IMR-90 (cell line): ENCODE results near the gene LAMA2. TPM values are rescaled to one million over a fixed set of nuclear protein-coding genes. Genes with fewer than 3 reads are reported as not detected.

Experiments used
- ATAC-seq: fragments of 200-7000 bp; cut with Tn5 transposase; 2 replicates; pipeline ENCODE4 v1.9.1; 2020; ENCODE audit warnings: low read depth, mild to moderate bottlenecking, moderate library complexity
- BruUV-seq: library from RNA; stranded (reverse); fragments of 400-500 nt; replicated peaks from 2 replicates; lab custom pipeline; 2021; lab: Mats Ljungman, UMichigan
- CTCF ChIA-PET: fragments of 300-600 bp; formaldehyde crosslinking; extraction: SDS; loops from one replicate; lab custom pipeline; 2021; ENCODE audit warnings: antibody characterized with exemption; lab: Yijun Ruan, JAX
- POLR2A ChIA-PET: fragments of 300-600 bp; sonication (Branson Sonifier 250); formaldehyde crosslinking; loops from one replicate; lab custom pipeline; 2022; ENCODE audit warnings: antibody characterized with exemption; ENCODE audit not compliant: unreplicated experiment; lab: Charles Lee
- DNase-seq: peaks from one replicate; pipeline ENCODE4 v3.0.0; 2013
- H2AFZ ChIP-seq: replicated peaks from 2 replicates; pipeline ENCODE3; 2013; ENCODE audit warnings: low read length, mild to moderate bottlenecking; ENCODE audit not compliant: poor library complexity
- H2AK5ac ChIP-seq: 2 replicates; pipeline ENCODE4 v1.6.1; 2013; ENCODE audit warnings: low read depth, low read length, inconsistent platforms
- H2AK9ac ChIP-seq: replicated peaks from 2 replicates; pipeline ENCODE3; 2013; ENCODE audit warnings: mild to moderate bottlenecking, low read depth, low read length, moderate library complexity; ENCODE audit not compliant: poor library complexity
- H2BK120ac ChIP-seq: 2 replicates; pipeline ENCODE4 v1.6.1; 2013; ENCODE audit warnings: low read depth, low read length, inconsistent platforms
- H2BK15ac ChIP-seq: 3 replicates; pipeline ENCODE4 v1.6.1; 2013; ENCODE audit warnings: low read depth, low read length, inconsistent platforms
- H2BK20ac ChIP-seq: 2 replicates; pipeline ENCODE4 v1.6.1; 2013; ENCODE audit warnings: low read depth, mild to moderate bottlenecking, inconsistent platforms, low read length, moderate library complexity
- H2BK5ac ChIP-seq: 2 replicates; pipeline ENCODE4 v1.6.1; 2013; ENCODE audit warnings: mild to moderate bottlenecking, low read depth, low read length, inconsistent platforms; ENCODE audit not compliant: poor library complexity, severe bottlenecking
- H3K14ac ChIP-seq: replicated peaks from 2 replicates; pipeline ENCODE4 v1.6.1; 2013; ENCODE audit warnings: low read depth, low read length, inconsistent platforms
- H3K18ac ChIP-seq: 2 replicates; pipeline ENCODE4 v1.6.1; 2013; ENCODE audit warnings: low read depth, low read length, control low read depth
- H3K23ac ChIP-seq: 2 replicates; pipeline ENCODE4 v1.6.1; 2013; ENCODE audit warnings: low read depth, low read length, inconsistent platforms
- H3K27ac ChIP-seq: 2 replicates; pipeline ENCODE4 v1.5.1; 2013; ENCODE audit warnings: mild to moderate bottlenecking, control low read depth, low read length; ENCODE audit not compliant: insufficient read depth
- H3K27me3 ChIP-seq: 2 replicates; pipeline ENCODE4 v1.6.1; 2013; ENCODE audit warnings: low read length; ENCODE audit not compliant: control insufficient read depth, insufficient read depth
- H3K36me3 ChIP-seq: 2 replicates; pipeline ENCODE4 v1.6.1; 2013; ENCODE audit warnings: low read length, mixed read lengths; ENCODE audit not compliant: control insufficient read depth, insufficient read depth
- H3K4ac ChIP-seq: 2 replicates; pipeline ENCODE4 v1.6.1; 2013; ENCODE audit warnings: low read depth, low read length, inconsistent platforms
- H3K4me1 ChIP-seq: 2 replicates; pipeline ENCODE4 v1.6.1; 2013; ENCODE audit warnings: low read length, mixed read lengths; ENCODE audit not compliant: control insufficient read depth, insufficient read depth
- H3K4me2 ChIP-seq: 2 replicates; pipeline ENCODE4 v1.6.1; 2013; ENCODE audit warnings: low read depth, mild to moderate bottlenecking, control low read depth, low read length, moderate library complexity
- H3K4me3 ChIP-seq: 2 replicates; pipeline ENCODE4 v1.5.1; 2013; ENCODE audit warnings: low read depth, mild to moderate bottlenecking, control low read depth, low read length, moderate library complexity; ENCODE audit not compliant: insufficient read depth
- H3K56ac ChIP-seq: 2 replicates; pipeline ENCODE4 v1.6.1; 2013; ENCODE audit warnings: low read length, inconsistent platforms; ENCODE audit not compliant: insufficient read depth; ENCODE audit errors: extremely low read depth
- H3K79me1 ChIP-seq, 2 experiments: 2 replicates each; pipeline ENCODE4 v1.6.1; 2013; ENCODE audit warnings: low read length in 2 of 2, inconsistent platforms in 1 of 2, low read depth in 1 of 2
- H3K9ac ChIP-seq: 2 replicates; pipeline ENCODE4 v1.6.1; 2013; ENCODE audit warnings: low read depth, low read length, control low read depth
- H3K9me1 ChIP-seq: 2 replicates; pipeline ENCODE4 v1.6.1; 2013; ENCODE audit warnings: low read length, inconsistent platforms; ENCODE audit not compliant: insufficient read depth
- H3K9me3 ChIP-seq: 2 replicates; pipeline ENCODE4 v1.6.1; 2013; ENCODE audit warnings: low read length; ENCODE audit not compliant: control insufficient read depth, insufficient read depth
- H4K20me1 ChIP-seq: 2 replicates; pipeline ENCODE4 v1.6.1; 2013; ENCODE audit warnings: low read length, inconsistent platforms; ENCODE audit not compliant: insufficient read depth
- H4K5ac ChIP-seq: 2 replicates; pipeline ENCODE4 v1.6.1; 2013; ENCODE audit warnings: mild to moderate bottlenecking, low read depth, low read length, control low read depth
- H4K8ac ChIP-seq, 2 experiments: 2 replicates each; pipeline ENCODE4 v1.6.1; 2013; ENCODE audit warnings: low read depth in 2 of 2, low read length in 2 of 2, control low read depth in 1 of 2, inconsistent platforms in 1 of 2
- H4K91ac ChIP-seq: 2 replicates; pipeline ENCODE4 v1.6.1; 2013; ENCODE audit warnings: low read depth, low read length, inconsistent platforms; ENCODE audit not compliant: insufficient read depth
- CHD1 ChIP-seq: IDR thresholded peaks from 2 replicates; pipeline ENCODE4 v1.6.1; 2012; ENCODE audit warnings: low read depth, low read length, improper control_type of control experiment
- FOS ChIP-seq: fragments of 150-350 bp; IDR thresholded peaks from 2 replicates; pipeline ENCODE4 v1.6.1; 2016; ENCODE audit warnings: low read depth, low read length
- MAZ ChIP-seq: IDR thresholded peaks from 2 replicates; pipeline ENCODE4 v1.6.1; 2012; ENCODE audit warnings: low read depth, mild to moderate bottlenecking, low read length, improper control_type of control experiment, moderate library complexity, borderline replicate concordance
- WGBS, 2 experiments: methylation state at CpG; one replicate each; pipeline versions ENCODE4 v1.1.5 to v1.1.7; 2013; ENCODE audit warnings: missing lambda C conversion rate in 2 of 2; ENCODE audit not compliant: insufficient read length in 1 of 2; ENCODE audit errors: extremely low coverage in 2 of 2; 5-methylcytosine and 5-hydroxymethylcytosine counted together
- dilution Hi-C: fragments of 300-500 bp; cut with HindIII; formaldehyde crosslinking; loops from one replicate; pipeline ENCODE4 v1.14.3; 2018; ENCODE audit warnings: low sequenced_read_pairs; ENCODE audit not compliant: unreplicated experiment
- in situ Hi-C: fragments of 300-500 bp; cut with MboI; formaldehyde crosslinking; loops from 3 replicates; pipeline ENCODE4 v1.14.3; 2019; ENCODE audit warnings: low sequenced_read_pairs, inconsistent platforms, mixed read lengths
- intact Hi-C: fragments of 100-400 bp; cut with micrococcal nuclease; formaldehyde crosslinking; loops from 2 replicates; pipeline ENCODE4 v1.10.0; 2022
- polyA plus RNA-seq, 3 experiments: library from polyadenylated mRNA; depleted of rRNA; stranded (reverse); fragments of >200 nt; gene quantifications; 2 replicates each; pipeline ENCODE4 v1.2.3, GENCODE V29; 2012; ENCODE audit warnings: low replicate concordance in 1 of 3
- total RNA-seq: library from RNA; depleted of rRNA; stranded (reverse); fragments of >200 nt; gene quantifications from 2 replicates; pipeline ENCODE4 v1.2.3, GENCODE V29; 2012
- TF ChIP-seq, protein P1 (sequence below): fragments of 150-350 bp; IDR thresholded peaks from 2 replicates; pipeline ENCODE4 v1.6.1; 2017; ENCODE audit warnings: mild to moderate bottlenecking, antibody characterized with exemption, low read length, low read depth

The LAMA2 gene
- total and polyA plus RNA-seq, 2 of the 4 experiments (the other 2 are of a cell fraction), result 9.9 to 13.3 TPM

- Histone ChIP-seq H3K23ac (no peak overlapping the region), H3K27ac (no peak overlapping the region), H3K14ac (no peak overlapping the region), H4K5ac (no peak overlapping the region), H2AK5ac (no peak overlapping the region), H3K18ac (no peak overlapping the region), H3K79me1 (no peaks in the 10 kb centered on the region), H2AFZ (no peak overlapping the region), H2BK5ac (no peak overlapping the region), H3K4me3 (no peak overlapping the region), H3K56ac (no peak overlapping the region), H3K4me1 (no peaks in the 10 kb centered on the region), H4K20me1 (no peaks in the 10 kb centered on the region), H2BK120ac (no peak overlapping the region), H4K91ac (no peak overlapping the region), H3K27me3 (no peaks in the 10 kb centered on the region), H3K9me3 (no peaks in the 10 kb centered on the region), H3K9me1 (no peaks in the 10 kb centered on the region), H2BK20ac (no peak overlapping the region), H3K9ac (no peak overlapping the region), H3K4ac (no peak overlapping the region), H3K36me3 (no peaks in the 10 kb centered on the region), H4K8ac (no peak overlapping the region), H3K4me2 (no peak overlapping the region), H2BK15ac (no peak overlapping the region), H2AK9ac (no peak overlapping the region)
- ATAC-seq, result no peak
- no CpG with 5 or more reads among the region's 1 CpG for WGBS, 2 experiments
- ChIA-PET POLR2A (no interaction called here), CTCF (interaction anchor here (0.5 kb wide), 1 partner anchor 1156 kb away, joined by 5 read pairs; no protein-coding TSS in a partner anchor)
- intact Hi-C loops, result no loop called here
- TF ChIP-seq MAZ, result no peak
- no peak for TF ChIP-seq FOS
- TF ChIP-seq, protein P1, sequence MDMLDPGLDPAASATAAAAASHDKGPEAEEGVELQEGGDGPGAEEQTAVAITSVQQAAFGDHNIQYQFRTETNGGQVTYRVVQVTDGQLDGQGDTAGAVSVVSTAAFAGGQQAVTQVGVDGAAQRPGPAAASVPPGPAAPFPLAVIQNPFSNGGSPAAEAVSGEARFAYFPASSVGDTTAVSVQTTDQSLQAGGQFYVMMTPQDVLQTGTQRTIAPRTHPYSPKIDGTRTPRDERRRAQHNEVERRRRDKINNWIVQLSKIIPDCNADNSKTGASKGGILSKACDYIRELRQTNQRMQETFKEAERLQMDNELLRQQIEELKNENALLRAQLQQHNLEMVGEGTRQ, result no peak
- TF ChIP-seq CHD1, result no peak
- dilution Hi-C loops, result no loop called here
- DNase-seq, result no peak
- in situ Hi-C loops, result no loop called here
- BruUV-seq, result no TSS peak
Measured at GRCh38 chr6:128966934-128967333, 84.0 kb downstream of the LAMA2 start.
